ENCODE data around the gene CNTNAP2. TPM values are rescaled to one million over a fixed set of nuclear protein-coding genes. Genes with fewer than 3 reads are reported as not detected.
A peak's percentile ranks its signal among the peaks of the same experiment; 100 is the strongest.

The CNTNAP2 gene
- total RNA-seq, 1 donor from 2014 or later = 110 TPM

GRCh38 chr7:146276888-146277287 lies 160.3 kb downstream of the CNTNAP2 start:
- no peak for FAIRE-seq
- DNase-seq (ENCODE audit: low spot score in 2 of 2) = no peak

- no peak for FAIRE-seq
- DNase-seq (ENCODE audit: low spot score in 2 of 2) = no peak
Observed at GRCh38 chr7:146285418-146285817, 168.8 kb downstream of the CNTNAP2 start.

GRCh38 chr7:146290746-146291145 lies 174.1 kb downstream of the CNTNAP2 start:
- no peak for FAIRE-seq
- no peak for DNase-seq (ENCODE audit: low spot score in 2 of 2)

GRCh38 chr7:146291900-146292299 lies 175.3 kb downstream of the CNTNAP2 start:
- DNase-seq (ENCODE audit: low spot score in 2 of 2) (no peak), FAIRE-seq (no peak)

GRCh38 chr7:146296028-146296427 lies 179.4 kb downstream of the CNTNAP2 start:
- DNase-seq (ENCODE audit: low spot score in 2 of 2) (no peak), FAIRE-seq (no peak)

- DNase-seq (ENCODE audit: low spot score in 2 of 2) (no peak), FAIRE-seq (no peak)
Observed at GRCh38 chr7:146314962-146315361, 198.4 kb downstream of the CNTNAP2 start.

GRCh38 chr7:146319629-146320028 lies 203.0 kb downstream of the CNTNAP2 start:
- DNase-seq (ENCODE audit: low spot score in 2 of 2) (no peak), FAIRE-seq (no peak)

GRCh38 chr7:146321301-146321700 lies 204.7 kb downstream of the CNTNAP2 start:
- no peak for DNase-seq (ENCODE audit: low spot score in 2 of 2)
- FAIRE-seq = no peak

GRCh38 chr7:146331369-146331768 lies 214.8 kb downstream of the CNTNAP2 start:
- no peak for FAIRE-seq
- no peak for DNase-seq (ENCODE audit: low spot score in 2 of 2)

- no peak for DNase-seq (ENCODE audit: low spot score in 2 of 2)
- FAIRE-seq = no peak
Observed at GRCh38 chr7:146345251-146345650, 228.7 kb downstream of the CNTNAP2 start.

- FAIRE-seq (no peak), DNase-seq (ENCODE audit: low spot score in 2 of 2) (no peak)
Observed at GRCh38 chr7:146346096-146346495, 229.5 kb downstream of the CNTNAP2 start.

- DNase-seq (ENCODE audit: low spot score in 2 of 2) = no peak
- no peak for FAIRE-seq
Observed at GRCh38 chr7:146355216-146355615, 238.6 kb downstream of the CNTNAP2 start.

- no peak for DNase-seq (ENCODE audit: low spot score in 2 of 2)
- no peak for FAIRE-seq
Observed at GRCh38 chr7:146359176-146359575, 242.6 kb downstream of the CNTNAP2 start.

- FAIRE-seq = no peak
- no peak for DNase-seq (ENCODE audit: low spot score in 2 of 2)
Observed at GRCh38 chr7:146366938-146367337, 250.3 kb downstream of the CNTNAP2 start.

- no peak for FAIRE-seq
- no peak for DNase-seq (ENCODE audit: low spot score in 2 of 2)
Observed at GRCh38 chr7:146370171-146370570, 253.6 kb downstream of the CNTNAP2 start.

GRCh38 chr7:146375170-146375569 lies 258.6 kb downstream of the CNTNAP2 start:
- no peak for DNase-seq (ENCODE audit: low spot score in 2 of 2)
- FAIRE-seq = no peak

- no peak for FAIRE-seq
- no peak for DNase-seq (ENCODE audit: low spot score in 2 of 2)
Observed at GRCh38 chr7:146378196-146378595, 261.6 kb downstream of the CNTNAP2 start.

- FAIRE-seq (no peak), DNase-seq (ENCODE audit: low spot score in 2 of 2) (no peak)
Observed at GRCh38 chr7:146387140-146387539, 270.5 kb downstream of the CNTNAP2 start.

- DNase-seq (ENCODE audit: low spot score in 2 of 2) (no peak), FAIRE-seq (no peak)
Observed at GRCh38 chr7:146388928-146389327, 272.3 kb downstream of the CNTNAP2 start.

- no peak for DNase-seq (ENCODE audit: low spot score in 2 of 2)
- FAIRE-seq = no peak
Observed at GRCh38 chr7:146393346-146393745, 276.7 kb downstream of the CNTNAP2 start.

- FAIRE-seq (no peak), DNase-seq (ENCODE audit: low spot score in 2 of 2) (no peak)
Observed at GRCh38 chr7:146397141-146397540, 280.5 kb downstream of the CNTNAP2 start.

GRCh38 chr7:146401939-146402338 lies 285.3 kb downstream of the CNTNAP2 start:
- FAIRE-seq = peak; percentile 13
- no peak for DNase-seq (ENCODE audit: low spot score in 2 of 2)

GRCh38 chr7:146405737-146406136 lies 289.1 kb downstream of the CNTNAP2 start:
- no peak for FAIRE-seq

More at GRCh38 chr7:146405737-146406136, 289.1 kb downstream of the CNTNAP2 start:
- DNase-seq (ENCODE audit: low spot score in 2 of 2) = no peak

All from frontal cortex (tissue), 4 donors.